Endothelial cell (in vitro differentiated cells): Measurements from ENCODE around the gene TLK2. TPM values are rescaled to one million over a fixed set of nuclear protein-coding genes. Genes with fewer than 3 reads are reported as not detected.
"Not testable (repeated sequence)": the region's sequence is repeated elsewhere in the genome, so short reads cannot be mapped to it uniquely, and the experiment has no call there.

Experiments used
- DNase-seq: peaks from one replicate; pipeline ENCODE4 v3.0.0; 2021; ENCODE audit warnings: low spot score
- H3K27ac Mint-ChIP-seq: one replicate; pipeline ENCODE4 v1.8.0; 2021; ENCODE audit warnings: mixed read lengths, inconsistent platforms; ENCODE audit not compliant: unreplicated experiment
- H3K27me3 Mint-ChIP-seq: one replicate; pipeline ENCODE4 v1.8.0; 2021; ENCODE audit warnings: mild to moderate bottlenecking, moderate library complexity, mixed read lengths, inconsistent platforms; ENCODE audit not compliant: unreplicated experiment
- H3K36me3 Mint-ChIP-seq: one replicate; pipeline ENCODE4 v1.8.0; 2021; ENCODE audit warnings: mild to moderate bottlenecking, low read depth, mixed read lengths, inconsistent platforms; ENCODE audit not compliant: unreplicated experiment
- H3K4me1 Mint-ChIP-seq: one replicate; pipeline ENCODE4 v1.8.0; 2021; ENCODE audit warnings: mild to moderate bottlenecking, mixed read lengths, inconsistent platforms; ENCODE audit not compliant: unreplicated experiment
- H3K4me3 Mint-ChIP-seq: one replicate; pipeline ENCODE4 v1.8.0; 2021; ENCODE audit warnings: mild to moderate bottlenecking, mixed read lengths, inconsistent platforms; ENCODE audit not compliant: unreplicated experiment
- H3K9me3 Mint-ChIP-seq: one replicate; pipeline ENCODE4 v1.8.0; 2021; ENCODE audit warnings: mixed read lengths, inconsistent platforms; ENCODE audit not compliant: unreplicated experiment
- CTCF ChIP-seq: fragments of 200-600 bp; sonication (generic); IDR thresholded peaks from one replicate; pipeline ENCODE4 v1.5.0; 2021; ENCODE audit warnings: antibody characterized with exemption; ENCODE audit not compliant: unreplicated experiment
- total RNA-seq: library from RNA; stranded (reverse); fragmentation: NEBNext Ultra II Directional; extraction: Animal tissue kit (Norgen Biotek cat#: 25700); gene quantifications from one replicate; pipeline ENCODE4 v1.2.1, GENCODE V29; 2021; ENCODE audit not compliant: unreplicated experiment

The TLK2 gene
- total RNA-seq, 1 donor from 2014 or later: 47.5 TPM

- Mint-ChIP-seq H3K4me1 (no peaks in the 10 kb centered on the region), H3K27ac (no peak overlapping the region), H3K27me3 (no peaks in the 10 kb centered on the region), H3K36me3 (peaks cover 48% of the 10 kb centered on the region), H3K4me3 (peak overlapping the region; percentile 17), H3K9me3 (no peaks in the 10 kb centered on the region)
- DNase-seq: no peak
- no peak for TF ChIP-seq CTCF
These were observed 121.5 kb downstream of the TLK2 start for GRCh38 chr17:62599964-62600657.

- Mint-ChIP-seq H3K27ac (no peak overlapping the region), H3K4me1 (no peaks in the 10 kb centered on the region), H3K36me3 (peaks cover 48% of the 10 kb centered on the region), H3K27me3 (no peaks in the 10 kb centered on the region), H3K4me3 (no peak overlapping the region), H3K9me3 (no peaks in the 10 kb centered on the region)
- DNase-seq: no peak
- TF ChIP-seq CTCF: no peak
These were observed 122.2 kb downstream of the TLK2 start for GRCh38 chr17:62600805-62601204.

GRCh38 chr17:62601471-62601870 lies 122.8 kb downstream of the TLK2 start:
- Mint-ChIP-seq H3K36me3 (peaks cover 45% of the 10 kb centered on the region), H3K9me3 (no peaks in the 10 kb centered on the region), H3K27me3 (no peaks in the 10 kb centered on the region), H3K4me1 (no peaks in the 10 kb centered on the region), H3K4me3 (no peak overlapping the region), H3K27ac (no peak overlapping the region)
- TF ChIP-seq CTCF: no peak
- DNase-seq: no peak

GRCh38 chr17:62603783-62604182 lies 125.2 kb downstream of the TLK2 start:
- not testable (repeated sequence) for H3K9me3 Mint-ChIP-seq, H3K4me3 Mint-ChIP-seq, H3K4me1 Mint-ChIP-seq, H3K27ac Mint-ChIP-seq, H3K27me3 Mint-ChIP-seq, DNase-seq
- H3K36me3 Mint-ChIP-seq: peaks cover 50% of the 10 kb centered on the region

GRCh38 chr17:62605588-62605987 lies 127.0 kb downstream of the TLK2 start:
- H3K27ac Mint-ChIP-seq: no peak overlapping the region
- H3K27me3 Mint-ChIP-seq: peaks cover 3% of the 10 kb centered on the region
- peaks cover 4% of the 10 kb centered on the region for H3K4me1 Mint-ChIP-seq
- no peak overlapping the region for H3K4me3 Mint-ChIP-seq
- H3K36me3 Mint-ChIP-seq: peaks cover 50% of the 10 kb centered on the region
- DNase-seq: no peak
- no peaks in the 10 kb centered on the region for H3K9me3 Mint-ChIP-seq
- TF ChIP-seq CTCF: no peak
